Gastrocnemius medialis (tissue), 4 donors: ENCODE data around the gene SS18L1. TPM values are rescaled to one million over a fixed set of nuclear protein-coding genes. Genes with fewer than 3 reads are reported as not detected.

Source experiments
- ATAC-seq, 2 donors: fragments of 150-250 bp; one replicate each; pipeline ENCODE4 v1.9.1; 2016
- DNase-seq, 2 donors: peaks; one replicate each; pipeline ENCODE4 v3.0.0-alpha.2; 2019
- H3K27ac ChIP-seq, 4 donors: fragments of 200-600 bp; sonication (generic); 1 replicate in 1 of 4; 2 replicates in 3 of 4; pipeline ENCODE4 v1.5.1; 2016 to 2018; ENCODE audit warnings: mild to moderate bottlenecking in 2 of 4, moderate library complexity in 1 of 4
- H3K27me3 ChIP-seq, 3 donors: fragments of 200-600 bp; sonication (generic) in 2 of 3; 1 replicate in 1 of 3; 2 replicates in 2 of 3; pipeline versions ENCODE4 v1.5.1 to v1.6.0; 2016 to 2019; ENCODE audit warnings: mild to moderate bottlenecking in 1 of 3, moderate library complexity in 1 of 3
- H3K36me3 ChIP-seq, 2 donors: fragments of 200-600 bp; sonication (generic) in 1 of 2; one replicate each; pipeline ENCODE4 v1.5.1; 2017 to 2018
- H3K4me1 ChIP-seq, 2 donors: fragments of 200-600 bp; sonication (generic) in 1 of 2; one replicate each; pipeline ENCODE4 v1.5.1; 2016 to 2017; ENCODE audit warnings: mild to moderate bottlenecking in 2 of 2
- H3K4me3 ChIP-seq, 4 donors: fragments of 200-600 bp; sonication (generic) in 3 of 4; 1 replicate in 1 of 4; 2 replicates in 3 of 4; pipeline ENCODE4 v1.5.1; 2016 to 2019; ENCODE audit warnings: mild to moderate bottlenecking in 2 of 4
- H3K9me3 ChIP-seq, 3 donors: fragments of 200-600 bp; sonication (generic) in 2 of 3; 1 replicate in 1 of 3; 2 replicates in 2 of 3; pipeline ENCODE4 v1.5.1; 2016 to 2019
- POLR2A ChIP-seq, 2 donors: fragments of 450-650 bp; IDR thresholded peaks; one replicate each; pipeline ENCODE4 v1.6.1; 2017; ENCODE audit warnings: antibody characterized with exemption in 2 of 2, mild to moderate bottlenecking in 2 of 2, moderate library complexity in 2 of 2
- in situ Hi-C, 4 donors: fragments of 200-750 bp; cut with MboI; loops; one replicate each; pipeline versions ENCODE4 v1.15.0 to v1.8.0; 2017; ENCODE audit warnings: low sequenced_read_pairs in 4 of 4
- intact Hi-C: fragments of 100-400 bp; cut with DNase I; formaldehyde crosslinking; loops from one replicate; pipeline ENCODE4 v1.15.1; 2023; ENCODE audit warnings: low total_unique reads
- total RNA-seq, 4 donors: library from RNA; depleted of rRNA; stranded (reverse); fragments of >200 nt; gene quantifications; one replicate each; pipeline versions ENCODE4 v1.1.0 to v1.2.3, GENCODE V29; 2016
- TF ChIP-seq, protein P1 (sequence below), 5 experiments: fragments of 450-650 bp in 3 of 5; fragments of 200-600 bp in 2 of 5; sonication (generic) in 2 of 5; IDR thresholded peaks in 4 of 5; conservative IDR thresholded peaks in 1 of 5; 1 replicate in 4 of 5; 2 replicates in 1 of 5; pipeline ENCODE4 v1.5.1; 2016 to 2019; ENCODE audit warnings: antibody characterized with exemption in 5 of 5, mild to moderate bottlenecking in 3 of 5, moderate library complexity in 3 of 5

SS18L1 gene
- total RNA-seq, 4 donors from 2014 or later: 11.5 to 31.8 (median 16.9) TPM

DNA sequence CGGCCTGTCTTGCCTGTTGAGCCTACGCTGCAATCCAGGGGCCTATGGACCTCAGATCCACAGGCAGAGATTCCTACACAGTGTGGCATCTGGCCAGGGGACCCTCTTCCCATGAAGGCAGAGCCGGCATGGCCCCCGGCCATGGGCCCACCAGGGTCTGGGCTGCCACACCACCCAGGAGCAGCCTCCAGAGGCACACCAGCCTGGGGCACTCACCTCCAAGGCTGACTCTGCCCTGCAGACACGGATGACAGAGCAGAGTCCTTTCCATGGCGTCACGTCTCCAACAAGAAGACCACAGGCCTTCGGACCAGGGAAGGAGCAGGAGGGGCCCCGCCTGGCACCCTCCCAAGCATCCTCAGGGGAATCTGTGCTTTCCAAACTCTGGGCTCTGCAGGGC, 80.0 kb downstream of the SS18L1 start:
- no peak overlapping the region for H3K4me3 ChIP-seq
- in situ Hi-C loops: no loop called here
- TF ChIP-seq, protein P1, sequence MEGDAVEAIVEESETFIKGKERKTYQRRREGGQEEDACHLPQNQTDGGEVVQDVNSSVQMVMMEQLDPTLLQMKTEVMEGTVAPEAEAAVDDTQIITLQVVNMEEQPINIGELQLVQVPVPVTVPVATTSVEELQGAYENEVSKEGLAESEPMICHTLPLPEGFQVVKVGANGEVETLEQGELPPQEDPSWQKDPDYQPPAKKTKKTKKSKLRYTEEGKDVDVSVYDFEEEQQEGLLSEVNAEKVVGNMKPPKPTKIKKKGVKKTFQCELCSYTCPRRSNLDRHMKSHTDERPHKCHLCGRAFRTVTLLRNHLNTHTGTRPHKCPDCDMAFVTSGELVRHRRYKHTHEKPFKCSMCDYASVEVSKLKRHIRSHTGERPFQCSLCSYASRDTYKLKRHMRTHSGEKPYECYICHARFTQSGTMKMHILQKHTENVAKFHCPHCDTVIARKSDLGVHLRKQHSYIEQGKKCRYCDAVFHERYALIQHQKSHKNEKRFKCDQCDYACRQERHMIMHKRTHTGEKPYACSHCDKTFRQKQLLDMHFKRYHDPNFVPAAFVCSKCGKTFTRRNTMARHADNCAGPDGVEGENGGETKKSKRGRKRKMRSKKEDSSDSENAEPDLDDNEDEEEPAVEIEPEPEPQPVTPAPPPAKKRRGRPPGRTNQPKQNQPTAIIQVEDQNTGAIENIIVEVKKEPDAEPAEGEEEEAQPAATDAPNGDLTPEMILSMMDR (IDR thresholded peaks at IDR 0.05 in 4 of 5, conservative IDR thresholded peaks at IDR 0.05 in 1 of 5): no peak
- TF ChIP-seq POLR2A (IDR thresholded peaks at IDR 0.05): no peak
- intact Hi-C loops: no loop called here
- H3K27ac ChIP-seq: no peak overlapping the region
- no peaks in the 10 kb centered on the region for H3K36me3 ChIP-seq
- DNase-seq (no peak), ATAC-seq (no peak)
- no peaks in the 10 kb centered on the region for H3K9me3 ChIP-seq
- H3K4me1 ChIP-seq: peaks cover 4 to 15% of the 10 kb centered on the region in 2 donors
- H3K27me3 ChIP-seq: peaks cover 34 to 39% (median 35%) of the 10 kb centered on the region in 3 donors

DNA sequence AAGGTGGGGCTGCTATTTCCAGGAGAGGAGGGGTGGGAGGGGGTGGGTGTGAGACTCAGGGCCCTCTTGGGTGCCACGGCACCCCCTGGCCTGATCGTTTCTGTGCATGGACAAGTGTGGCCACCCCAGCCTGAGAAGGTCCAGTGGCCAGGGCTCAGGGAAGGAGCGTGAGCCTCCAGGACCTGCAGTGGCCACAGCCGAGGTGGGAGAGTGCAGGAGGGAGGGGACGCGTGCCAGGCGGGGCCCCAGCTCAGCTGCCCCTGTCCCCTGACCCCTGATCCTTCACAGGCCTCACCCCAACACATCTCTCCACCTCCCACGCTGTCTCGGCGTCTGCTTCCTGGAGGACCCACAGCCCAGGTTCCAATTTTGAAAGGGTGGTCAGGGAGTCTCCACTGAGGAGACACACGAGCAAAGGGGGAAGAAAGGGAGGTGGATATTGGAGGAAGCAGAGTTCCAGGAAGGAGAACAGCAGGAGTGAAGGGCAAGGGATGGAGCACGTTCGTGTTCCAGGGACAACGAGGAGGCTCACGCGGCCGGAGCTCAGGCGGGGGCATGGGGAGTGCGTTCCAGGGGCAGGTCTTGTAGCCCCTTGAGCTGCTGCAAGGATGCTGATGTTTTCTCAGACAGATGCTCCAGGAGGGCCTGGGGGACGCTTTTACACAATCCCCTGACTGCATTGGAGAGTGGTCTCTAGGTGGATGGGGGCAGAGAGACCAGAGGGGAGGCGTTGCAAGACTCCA, 80.7 kb downstream of the SS18L1 start:
- TF ChIP-seq, protein P1 (IDR thresholded peaks at IDR 0.05 in 4 of 5, conservative IDR thresholded peaks at IDR 0.05 in 1 of 5): no peak
- no peak for TF ChIP-seq POLR2A (IDR thresholded peaks at IDR 0.05)
- in situ Hi-C loops (no loop called here), intact Hi-C loops (no loop called here)
- no peak overlapping the region for H3K4me3 ChIP-seq
- H3K36me3 ChIP-seq: no peaks in the 10 kb centered on the region
- H3K9me3 ChIP-seq: no peaks in the 10 kb centered on the region
- ATAC-seq (no peak), DNase-seq (no peak)
- no peak overlapping the region for H3K27ac ChIP-seq
- peaks cover 29 to 32% (median 31%) of the 10 kb centered on the region in 3 donors for H3K27me3 ChIP-seq
- peaks cover 3 to 8% of the 10 kb centered on the region in 2 donors for H3K4me1 ChIP-seq

DNA sequence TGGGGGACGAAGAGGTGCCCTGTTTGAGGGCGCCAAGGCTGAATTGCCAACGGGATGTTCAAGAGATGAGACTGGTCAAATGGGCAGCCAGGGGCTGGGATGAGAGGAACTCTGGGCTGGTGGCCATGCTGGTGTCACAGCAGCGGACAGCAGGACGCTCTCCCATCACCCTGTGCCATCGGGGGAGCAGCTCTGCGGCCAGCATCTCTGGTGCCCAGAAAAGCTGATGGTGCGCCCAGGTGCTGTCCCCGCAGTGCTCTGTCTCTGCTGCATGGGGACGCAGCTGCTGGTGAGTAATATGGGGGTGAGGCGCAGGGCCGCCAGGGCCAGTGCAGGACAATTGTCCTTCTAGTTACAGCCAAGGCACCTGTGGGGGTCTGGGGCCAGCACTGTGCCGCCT, 81.5 kb downstream of the SS18L1 start:
- TF ChIP-seq, protein P1 (IDR thresholded peaks at IDR 0.05 in 4 of 5, conservative IDR thresholded peaks at IDR 0.05 in 1 of 5): no peak
- no peak for TF ChIP-seq POLR2A (IDR thresholded peaks at IDR 0.05)
- DNase-seq (no peak), ATAC-seq (no peak)
- Histone ChIP-seq H3K9me3 (no peaks in the 10 kb centered on the region), H3K27me3 (peaks cover 29 to 30% (median 29%) of the 10 kb centered on the region in 3 donors), H3K27ac (no peak overlapping the region), H3K4me3 (no peak overlapping the region), H3K4me1 (peaks cover 0 to 4% of the 10 kb centered on the region in 2 donors), H3K36me3 (no peaks in the 10 kb centered on the region)
- intact Hi-C loops: no loop called here
- in situ Hi-C loops: no loop called here

DNA sequence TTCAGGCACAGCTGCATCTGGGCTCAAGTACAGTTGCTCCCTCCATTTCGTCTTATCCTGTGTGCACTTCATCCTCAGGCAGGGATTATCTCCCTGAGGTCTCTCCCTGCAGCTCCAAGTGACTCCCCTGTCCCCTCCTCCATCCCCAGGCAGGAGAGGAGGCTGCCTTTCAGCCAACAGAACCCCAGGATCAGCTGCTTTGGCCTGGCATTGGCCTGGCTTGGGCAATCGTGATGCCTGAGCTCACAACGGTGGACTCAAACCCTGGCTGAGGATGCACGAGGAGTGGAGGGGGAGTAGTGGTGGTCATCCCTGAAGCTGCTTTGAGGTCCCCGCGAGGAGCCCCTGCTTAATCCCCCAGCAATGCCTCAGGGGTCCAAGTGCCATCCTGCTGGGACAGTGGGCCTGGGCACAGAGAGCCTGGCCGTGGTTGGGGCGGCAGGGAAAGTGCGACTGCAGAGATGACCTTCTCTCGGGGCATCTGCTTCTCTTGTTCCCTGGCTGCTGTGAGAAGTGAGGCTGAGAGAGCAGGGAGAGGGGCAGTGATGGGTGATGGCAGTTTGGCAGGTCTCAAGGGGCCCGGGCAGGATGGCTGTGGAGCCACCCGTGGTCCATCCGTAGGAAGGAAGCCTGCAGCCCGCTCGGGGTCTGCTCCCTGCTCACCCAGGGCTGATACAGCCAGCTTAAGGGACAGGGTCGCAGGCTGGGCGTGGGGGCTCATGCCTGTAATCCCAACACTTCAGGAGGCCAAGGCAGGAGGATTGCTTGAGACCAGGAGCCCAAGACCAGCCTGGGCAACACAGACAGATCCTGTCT, 82.5 kb downstream of the SS18L1 start:
- ATAC-seq (no peak), DNase-seq (no peak)
- no peaks in the 10 kb centered on the region for H3K9me3 ChIP-seq
- in situ Hi-C loops (no loop called here), intact Hi-C loops (no loop called here)
- H3K4me3 ChIP-seq: no peak overlapping the region
- TF ChIP-seq, protein P1 (IDR thresholded peaks at IDR 0.05 in 4 of 5, conservative IDR thresholded peaks at IDR 0.05 in 1 of 5): no peak
- no peak for TF ChIP-seq POLR2A (IDR thresholded peaks at IDR 0.05)
- no peaks in the 10 kb centered on the region for H3K36me3 ChIP-seq
- H3K4me1 ChIP-seq: no peaks in the 10 kb centered on the region
- no peak overlapping the region for H3K27ac ChIP-seq
- peaks cover 21 to 23% (median 22%) of the 10 kb centered on the region in 3 donors for H3K27me3 ChIP-seq
